GM13977 (cell line): Measurements from ENCODE around the gene REXO1.
"Not testable (repeated sequence)": the region's sequence is repeated elsewhere in the genome, so short reads cannot be mapped to it uniquely, and the experiment has no call there.

Source experiments
- DNase-seq: peaks from one replicate; pipeline ENCODE4 v3.0.0; 2012; ENCODE audit warnings: low spot score
- CTCF ChIP-seq: IDR thresholded peaks from 2 replicates; pipeline ENCODE4 v1.5.1; 2012; ENCODE audit warnings: mild to moderate bottlenecking, control low read depth; ENCODE audit not compliant: insufficient read depth; ENCODE audit errors: extremely low read depth, missing control alignments
- in situ Hi-C: fragments of 300-500 bp; cut with MboI; formaldehyde crosslinking; loops from one replicate; pipeline ENCODE4 v1.12.0; 2022; ENCODE audit warnings: low sequenced_read_pairs, low pct_unique_long_range_greater_than_20kb, mixed read lengths, inconsistent platforms; ENCODE audit not compliant: unreplicated experiment

The REXO1 gene

GRCh38 chr19:1884719-1885334 lies 36.5 kb upstream of the REXO1 start:
- in situ Hi-C loops, result no loop called here
- DNase-seq, result peak; percentile 49
- TF ChIP-seq CTCF, result no peak

DNA sequence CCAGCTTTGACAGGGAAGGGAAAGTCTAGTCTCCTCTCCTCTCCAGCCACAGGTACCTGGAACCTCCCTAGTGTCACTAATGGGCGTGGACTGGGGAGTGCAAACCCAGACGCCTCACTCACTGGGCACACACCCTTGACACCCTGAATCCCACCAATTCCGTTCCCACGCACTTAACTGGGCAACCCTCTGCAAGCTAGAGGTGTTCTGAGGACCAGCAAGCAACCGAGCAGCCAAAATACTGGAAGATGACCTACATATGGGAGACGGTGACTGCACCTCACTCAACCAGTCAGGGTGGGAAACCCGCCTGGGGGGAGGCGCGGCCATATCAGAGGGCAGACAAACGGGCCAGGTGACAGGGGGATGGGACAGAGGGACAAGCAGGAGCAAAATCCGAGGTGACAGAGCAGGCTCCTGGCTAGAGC lies 36.0 kb upstream of the REXO1 start:
- in situ Hi-C loops, result no loop called here
- DNase-seq, result peak; percentile 50
- TF ChIP-seq CTCF, result no peak

GRCh38 chr19:1883784-1884183 lies 35.5 kb upstream of the REXO1 start:
- no peak for DNase-seq
- TF ChIP-seq CTCF, result no peak
- in situ Hi-C loops, result no loop called here

- in situ Hi-C loops, result no loop called here
- TF ChIP-seq CTCF, result no peak
- DNase-seq, result no peak
Measured at GRCh38 chr19:1882786-1883692, 34.8 kb upstream of the REXO1 start.

DNA sequence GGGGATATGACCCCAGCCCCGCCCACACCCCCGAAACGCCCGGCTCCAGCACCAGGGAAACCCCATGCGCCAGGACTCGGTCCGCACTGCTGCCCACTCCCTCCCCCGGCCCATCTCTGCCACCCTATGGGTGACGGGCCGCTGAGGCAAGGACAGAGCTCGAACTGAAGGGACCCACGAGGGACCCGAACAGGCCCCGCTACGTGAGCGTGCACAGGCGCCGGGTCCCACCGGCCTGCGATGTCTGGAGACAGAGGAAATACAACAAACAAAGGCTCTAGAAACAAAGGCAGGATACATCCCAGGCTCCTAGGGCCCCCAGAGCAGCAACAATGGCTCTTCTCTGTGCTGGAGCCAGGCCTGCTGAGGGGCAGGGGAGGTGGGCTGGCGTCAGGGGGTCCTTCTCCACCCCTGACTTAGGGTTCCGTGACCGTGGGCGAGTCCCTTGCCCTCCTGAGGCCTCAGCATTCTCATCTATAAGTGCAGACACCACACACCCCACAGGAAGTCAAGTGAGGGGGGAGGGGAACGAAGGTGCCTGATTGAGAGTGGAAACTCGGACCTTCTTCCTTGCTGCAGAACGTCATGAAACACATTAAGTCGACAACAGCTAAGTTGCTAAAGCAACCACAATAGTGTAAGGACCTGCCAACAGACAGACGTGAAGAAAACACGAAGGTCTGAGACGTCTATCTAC lies 34.0 kb upstream of the REXO1 start:
- in situ Hi-C loops, result no loop called here
- TF ChIP-seq CTCF, result no peak
- DNase-seq, result no peak

DNA sequence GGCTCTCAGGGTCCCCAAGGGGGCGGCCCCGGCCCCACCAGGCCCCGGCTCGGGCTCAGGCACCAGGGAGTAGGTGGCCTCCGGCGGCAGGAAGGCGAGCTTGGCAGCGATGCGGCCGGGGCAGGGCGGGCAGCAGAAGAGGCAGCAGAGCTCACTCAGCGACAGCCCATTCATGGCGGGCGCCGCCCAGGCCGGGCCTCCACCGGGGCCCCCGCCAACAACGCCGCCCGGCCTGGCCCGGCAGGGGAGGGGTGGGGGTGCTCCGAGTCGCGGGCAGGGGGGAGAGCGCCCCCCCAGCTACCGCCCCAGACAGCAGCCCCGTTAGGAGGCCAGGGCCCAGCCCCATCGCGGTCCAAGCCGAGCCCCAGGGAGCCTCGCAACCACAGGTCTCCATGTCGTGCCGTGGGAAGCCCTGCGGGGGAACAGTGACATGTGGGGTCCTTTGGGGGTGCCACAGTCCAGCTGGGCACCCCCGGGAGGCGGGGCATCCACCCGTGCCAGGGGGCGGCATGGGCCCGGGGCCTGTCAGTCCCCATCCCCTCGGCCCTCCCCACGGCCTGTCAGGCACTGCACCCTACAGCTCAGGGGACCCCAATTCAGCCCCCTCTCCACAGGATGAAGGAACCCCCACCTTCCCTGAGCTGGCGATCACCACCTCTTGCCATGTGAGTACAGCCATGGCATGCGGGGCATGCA lies 33.3 kb upstream of the REXO1 start:
- DNase-seq, in situ Hi-C loops: not testable (repeated sequence)
